HK-2 (cell line): Measurements from ENCODE around the gene CEP85L.

Experiments used
- DNase-seq: peaks from one replicate; pipeline ENCODE4 v3.0.0-alpha.2; 2018; ENCODE audit not compliant: unreplicated experiment

Gene CEP85L

GRCh38 chr6:118542184-118542952, 109.0 kb downstream of the CEP85L start:
- no peak for DNase-seq

GRCh38 chr6:118537574-118537973, 113.8 kb downstream of the CEP85L start:
- DNase-seq: no peak

GRCh38 chr6:118536478-118536877, 114.9 kb downstream of the CEP85L start:
- DNase-seq: no peak

GRCh38 chr6:118535176-118535844, 116.1 kb downstream of the CEP85L start:
- DNase-seq: no peak

- no peak for DNase-seq
These were observed 120.4 kb downstream of the CEP85L start for GRCh38 chr6:118530942-118531341.

GRCh38 chr6:118529756-118530155, 121.6 kb downstream of the CEP85L start:
- DNase-seq: no peak

GRCh38 chr6:118528129-118528528, 123.3 kb downstream of the CEP85L start:
- DNase-seq: no peak

GRCh38 chr6:118525913-118526780, 125.2 kb downstream of the CEP85L start:
- DNase-seq: no peak

- DNase-seq: peak; percentile 1
These were observed 126.7 kb downstream of the CEP85L start for GRCh38 chr6:118524686-118525085.

- DNase-seq: no peak
These were observed 128.2 kb downstream of the CEP85L start for GRCh38 chr6:118523216-118523615.

- DNase-seq: no peak
These were observed 129.0 kb downstream of the CEP85L start for GRCh38 chr6:118522422-118522821.

- DNase-seq: no peak
These were observed 136.7 kb downstream of the CEP85L start for GRCh38 chr6:118514689-118515088.

- no peak for DNase-seq
These were observed 139.3 kb downstream of the CEP85L start for GRCh38 chr6:118511930-118512715.

- DNase-seq: no peak
These were observed 142.3 kb downstream of the CEP85L start for GRCh38 chr6:118509009-118509617.

GRCh38 chr6:118507636-118508035, 143.8 kb downstream of the CEP85L start:
- DNase-seq: no peak

GRCh38 chr6:118506071-118506638, 145.2 kb downstream of the CEP85L start:
- DNase-seq: no peak

GRCh38 chr6:118505656-118506055, 145.7 kb downstream of the CEP85L start:
- no peak for DNase-seq

- DNase-seq: no peak
These were observed 146.8 kb downstream of the CEP85L start for GRCh38 chr6:118504611-118505010.

- no peak for DNase-seq
These were observed 149.2 kb downstream of the CEP85L start for GRCh38 chr6:118502169-118502568.

GRCh38 chr6:118501765-118502164, 149.6 kb downstream of the CEP85L start:
- no peak for DNase-seq

GRCh38 chr6:118501099-118501498, 150.3 kb downstream of the CEP85L start:
- DNase-seq: no peak
